DMS79 treated with DMSO at 0.1 percent for 48 hours (cell line): ENCODE data around the gene NT5DC2.
"Not testable (repeated sequence)": the region's sequence is repeated elsewhere in the genome, so short reads cannot be mapped to it uniquely, and the experiment has no call there.

ENCODE experiments used
- DNase-seq: peaks from one replicate; lab custom pipeline; 2025; lab: John Stamatoyannopoulos, UW

NT5DC2 gene

DNA sequence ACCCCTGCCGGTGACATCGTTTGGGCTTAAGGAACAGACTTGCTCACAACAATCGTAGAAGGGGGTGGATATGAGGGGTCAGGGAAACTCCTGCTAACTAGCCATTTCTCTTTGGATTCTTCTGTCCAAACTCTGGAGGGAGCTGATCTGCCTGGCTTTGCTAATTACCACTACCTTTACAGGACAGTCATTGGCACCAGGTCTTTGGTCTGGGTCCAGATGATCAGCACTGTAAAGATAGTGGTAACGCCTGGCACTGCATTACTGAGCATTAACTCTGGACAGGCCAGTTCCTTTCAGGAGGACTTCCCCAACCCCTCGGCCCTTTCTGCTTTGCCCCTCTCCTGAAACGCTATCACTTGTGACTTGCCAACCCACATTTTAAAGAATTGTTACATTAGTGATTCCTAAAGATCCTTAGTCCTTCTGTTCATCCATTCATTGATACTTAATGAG, 3.5 kb upstream of the NT5DC2 start:
- DNase-seq, result no peak

DNA sequence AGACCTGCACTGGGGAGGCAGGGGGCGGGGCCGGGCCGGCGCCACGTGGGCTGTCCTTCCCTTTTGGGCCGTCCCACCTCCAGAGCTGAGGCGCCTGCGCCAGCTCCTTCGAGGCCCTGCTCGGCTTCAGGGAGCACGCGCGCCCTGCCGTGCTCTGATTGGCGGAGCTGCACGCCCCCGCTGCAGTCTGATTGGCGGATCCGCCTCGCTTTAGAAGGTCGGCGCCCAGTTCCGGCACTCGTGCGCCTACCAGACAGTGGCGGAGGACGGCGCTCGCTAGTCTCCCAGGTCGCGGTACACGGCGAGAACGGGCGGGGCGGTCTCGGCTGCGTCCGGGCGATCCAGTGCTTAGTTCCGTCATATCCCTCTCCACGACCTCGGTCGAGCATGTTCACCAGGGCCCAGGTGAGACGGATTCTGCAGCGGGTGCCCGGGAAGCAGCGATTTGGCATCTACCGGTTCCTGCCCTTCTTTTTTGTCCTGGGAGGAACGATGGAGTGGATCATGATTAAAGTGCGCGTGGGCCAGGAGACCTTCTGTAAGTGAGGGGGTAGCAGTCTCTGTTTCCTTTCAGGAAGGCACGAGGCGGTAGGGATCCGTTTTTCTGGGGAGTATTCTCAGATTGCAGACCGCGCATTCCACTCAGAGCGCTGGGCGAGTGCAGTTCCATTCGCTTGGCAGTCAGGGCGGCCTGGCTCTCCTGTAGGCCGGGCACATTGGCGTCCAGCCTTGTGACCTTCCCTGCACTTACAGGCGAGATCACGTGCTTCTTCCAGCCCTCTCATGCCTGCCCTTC, 2.9 kb upstream of the NT5DC2 start, which contains the start of gene UQCC5:
TSS of gene UQCC5 (plus strand) at position 237 of the 796 bp plus-strand sequence. CDS start at position 388, 151 bp downstream.
- peak; percentile 82 for DNase-seq

- no peak for DNase-seq
These were observed 2.4 kb upstream of the NT5DC2 start for GRCh38 chr3:52536112-52536368.

DNA sequence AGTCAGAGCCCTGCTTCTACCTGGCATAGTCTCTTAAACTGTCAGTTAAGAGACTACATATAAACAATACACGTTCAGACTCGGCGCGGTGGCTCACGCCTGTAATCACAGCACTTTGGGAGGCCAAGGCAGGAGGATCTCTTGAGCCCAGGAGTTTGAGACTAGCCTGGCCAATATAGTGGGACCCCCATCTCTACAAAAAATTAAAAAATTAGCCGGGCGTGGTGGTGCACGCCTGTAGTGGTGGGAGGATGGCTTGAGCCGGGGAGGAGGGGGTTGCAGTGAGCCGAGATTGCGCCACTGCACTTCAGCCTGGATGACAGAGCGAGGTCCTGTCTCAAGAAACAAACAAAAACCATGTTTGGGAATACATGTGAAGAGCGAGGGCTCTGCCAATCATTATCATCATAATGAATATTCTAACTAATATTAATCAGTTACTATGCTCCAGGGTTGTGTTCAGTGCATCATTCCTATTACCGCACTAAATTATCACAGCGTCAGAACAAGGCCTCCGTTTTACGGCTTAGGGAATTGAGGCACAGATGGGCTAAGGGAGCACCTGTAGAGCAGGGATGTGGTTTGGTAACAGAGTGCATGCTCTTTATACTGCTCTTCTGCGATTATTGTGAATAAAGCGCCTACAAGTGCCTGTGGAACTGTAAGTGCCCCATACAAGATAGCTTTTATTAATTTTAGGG, 1.9 kb upstream of the NT5DC2 start:
- DNase-seq, result no peak

- peak; percentile 55 for DNase-seq
These were observed 875 bp upstream of the NT5DC2 start for GRCh38 chr3:52534281-52535183.

GRCh38 chr3:52532838-52533622, 627 bp downstream of the NT5DC2 start:
- DNase-seq, result no peak

GRCh38 chr3:52532517-52532837, 1.2 kb downstream of the NT5DC2 start:
- DNase-seq, result no peak

DNA sequence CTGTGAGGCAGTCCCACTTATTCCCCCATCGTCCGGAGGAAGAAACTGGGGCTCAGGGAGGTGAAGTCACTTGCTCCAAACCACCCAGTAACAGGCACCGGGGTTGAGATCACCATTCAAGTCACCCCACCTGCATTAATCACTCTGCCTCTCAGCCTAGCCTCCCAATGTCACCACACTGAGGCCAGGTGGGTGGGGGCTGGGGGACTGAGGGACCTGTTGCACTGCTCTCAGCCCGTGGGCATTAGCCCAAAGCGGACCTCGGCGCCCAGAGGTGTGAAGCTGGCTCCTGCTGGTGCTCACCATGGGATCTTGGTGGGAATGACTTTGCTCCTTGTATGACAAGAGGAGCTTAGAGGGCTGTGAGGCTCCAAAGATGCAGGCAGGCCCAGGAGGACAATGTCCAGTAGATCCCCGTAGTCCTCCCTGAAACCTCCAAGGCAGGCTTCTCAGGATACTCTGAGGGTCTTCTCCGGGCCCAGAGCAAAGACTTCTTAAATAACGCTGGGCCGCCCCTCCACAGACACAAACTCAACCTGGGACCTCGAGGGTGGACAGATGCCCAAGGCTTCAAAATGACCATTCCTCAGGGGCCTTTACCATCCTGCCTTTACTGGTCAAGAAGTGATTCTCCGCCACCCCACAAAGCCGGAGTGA, 1.7 kb downstream of the NT5DC2 start:
- no peak for DNase-seq

- DNase-seq, result no peak
These were observed 2.5 kb downstream of the NT5DC2 start for GRCh38 chr3:52530918-52531826.

- no peak for DNase-seq
These were observed 4.0 kb downstream of the NT5DC2 start for GRCh38 chr3:52529376-52530333.

GRCh38 chr3:52528586-52529375, 4.9 kb downstream of the NT5DC2 start:
- no peak for DNase-seq

DNA sequence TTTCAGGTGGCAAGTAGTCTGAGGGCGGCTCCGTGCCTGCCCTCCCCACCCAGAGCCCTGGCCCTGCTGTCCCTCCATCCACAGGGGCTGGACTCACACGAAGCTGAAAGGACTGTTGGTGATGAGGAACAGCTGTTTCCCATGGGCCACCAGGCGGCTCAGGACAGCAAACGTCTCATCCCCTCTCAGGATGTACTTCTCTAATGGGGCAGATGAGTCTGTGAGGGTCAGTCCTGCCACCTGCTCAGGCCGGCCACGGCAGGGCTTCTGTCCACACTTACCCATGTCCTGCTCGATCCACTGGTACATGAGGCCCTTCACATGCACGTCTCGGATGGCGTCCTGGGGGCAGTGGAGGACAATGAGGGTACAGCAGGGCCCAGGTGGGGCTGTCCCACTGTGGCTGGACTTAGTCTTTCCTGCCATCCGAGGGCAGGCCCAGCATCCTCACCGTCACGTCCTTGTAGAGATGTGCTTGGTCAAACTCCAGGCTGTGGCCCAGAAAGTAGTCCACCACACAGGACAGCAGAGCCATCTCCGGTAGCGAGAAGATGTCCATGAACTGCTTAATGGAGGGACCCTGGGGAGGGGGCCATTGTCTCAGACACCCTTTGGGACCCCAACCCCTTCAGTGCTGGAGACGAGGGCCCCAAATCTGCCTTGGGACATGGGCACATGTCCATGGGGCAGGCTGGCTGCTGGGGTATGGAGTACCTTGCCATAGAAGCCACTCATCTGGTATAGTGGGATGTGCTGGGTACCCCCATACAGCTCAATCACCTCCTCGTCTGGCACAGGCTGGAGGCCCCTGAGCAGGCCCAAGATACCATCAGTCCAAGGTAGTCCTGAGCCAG, 5.7 kb downstream of the NT5DC2 start:
- DNase-seq, result no peak

GRCh38 chr3:52527039-52527731, 6.5 kb downstream of the NT5DC2 start:
- DNase-seq, result no peak

DNA sequence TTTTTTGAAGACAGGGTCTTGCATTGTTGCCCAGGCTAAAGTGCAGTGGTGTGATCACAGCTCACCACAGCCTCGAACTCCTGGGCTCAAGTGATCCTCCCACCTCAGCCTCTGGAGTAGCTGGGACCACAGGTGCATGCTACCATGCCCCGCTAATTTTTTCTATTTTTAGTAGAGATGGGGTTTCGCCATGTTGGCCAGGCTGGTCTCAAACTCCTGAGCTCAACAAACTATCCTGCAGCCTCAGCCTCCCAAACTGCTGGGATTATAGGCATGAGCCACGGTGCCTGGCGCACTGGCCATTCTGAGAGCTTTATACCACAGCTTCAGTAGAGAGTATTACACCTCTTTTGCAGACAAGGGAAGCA, 7.0 kb downstream of the NT5DC2 start:
- DNase-seq, result not testable (repeated sequence)

DNA sequence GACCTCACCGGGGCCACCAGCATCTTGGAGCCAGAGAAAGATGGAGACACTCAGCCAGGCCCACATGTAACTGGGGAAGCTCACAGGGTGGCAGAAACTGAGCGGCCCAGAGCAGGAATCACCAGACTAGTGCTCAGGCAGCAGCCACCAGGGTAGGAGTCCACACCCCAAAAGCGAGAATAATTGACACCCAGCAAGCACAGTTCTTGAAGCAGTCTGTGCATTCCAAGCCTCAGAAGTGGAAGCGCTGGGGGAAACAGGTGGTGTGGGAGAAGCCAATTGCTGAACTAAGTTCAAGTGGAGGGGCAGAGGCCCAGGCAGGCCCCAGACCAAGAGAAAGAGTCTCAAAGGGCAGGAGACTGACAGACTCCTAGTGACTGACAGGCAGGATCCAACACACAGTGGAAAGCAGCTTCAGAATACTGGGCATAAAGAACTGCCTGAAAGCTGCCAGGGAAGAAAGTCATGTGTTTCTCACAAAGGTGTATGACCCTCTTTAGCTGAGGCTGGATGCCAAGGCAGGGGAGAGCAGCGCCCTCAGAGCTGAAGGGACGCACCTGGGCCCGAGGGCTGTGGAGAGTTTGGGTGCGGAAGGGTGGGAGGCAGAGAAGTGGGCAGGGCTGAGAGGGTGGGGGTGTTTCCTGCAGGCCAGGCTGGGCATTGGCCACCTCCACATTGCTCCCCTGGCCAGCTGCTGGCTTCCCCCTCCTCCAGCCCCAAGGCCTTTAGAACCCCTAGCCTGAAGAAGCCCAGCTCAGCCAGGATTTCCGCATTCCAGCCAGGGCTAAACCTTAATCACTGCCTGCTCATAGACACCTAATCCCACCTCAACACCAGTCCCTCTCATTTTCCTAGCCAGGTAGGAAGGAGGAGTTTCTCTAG, 7.7 kb downstream of the NT5DC2 start:
- DNase-seq, result peak; percentile 34
